Measurements from ENCODE around the gene RPH3AL. TPM values are rescaled to one million over a fixed set of nuclear protein-coding genes. Genes with fewer than 3 reads are reported as not detected.
"Not testable (repeated sequence)": the region's sequence is repeated elsewhere in the genome, so short reads cannot be mapped to it uniquely, and the experiment has no call there.

Gene RPH3AL
- total and polyA plus RNA-seq, 7 experiments from 2014 or later, result 0.84 to 19.6 (median 4.3) TPM

DNA sequence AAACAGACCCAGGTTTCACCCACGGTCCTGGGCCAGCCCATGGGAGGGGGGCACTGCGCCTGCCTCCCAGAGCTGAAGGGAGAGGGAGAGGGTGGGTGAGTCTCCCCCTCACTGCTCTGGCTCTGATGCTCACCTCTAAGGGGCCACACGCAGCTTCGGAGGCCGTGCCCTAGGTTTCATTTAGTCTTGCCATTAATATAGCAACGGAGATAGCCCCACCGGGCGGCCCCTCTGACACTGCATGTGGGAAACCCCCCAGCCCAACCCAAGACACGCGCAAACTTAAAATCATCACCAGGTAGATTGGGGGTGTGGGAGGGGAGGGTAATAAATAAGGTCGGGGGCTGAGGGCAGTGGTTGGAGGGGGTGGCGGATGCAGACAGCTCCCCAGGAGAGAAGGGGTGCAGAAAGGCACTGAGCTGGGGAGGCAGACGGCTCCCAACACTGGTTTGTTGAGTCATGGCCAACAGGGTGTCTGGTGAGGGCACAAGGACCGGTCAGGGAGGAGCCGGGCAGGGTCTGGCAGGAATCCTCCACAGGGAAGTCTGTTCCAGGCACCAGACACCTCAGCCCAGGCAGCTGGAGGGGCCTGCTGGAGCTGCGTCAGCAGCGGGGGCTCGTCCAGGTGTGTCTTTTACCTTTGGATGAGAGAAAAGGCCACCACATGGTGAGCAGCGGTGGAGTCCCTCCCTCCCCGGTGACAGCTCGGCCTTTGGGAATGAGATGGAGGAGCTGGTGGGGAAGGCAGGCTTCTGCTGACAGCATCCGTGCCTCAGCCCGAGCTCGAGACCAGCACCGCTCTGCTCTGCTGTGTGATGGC, 139.1 kb downstream of the RPH3AL start:
- no peak overlapping the region for H3K27ac ChIP-seq (ENCODE audit: low read depth, low read length)
- H3K27me3 ChIP-seq (ENCODE audit: control insufficient read depth in 2 of 2, insufficient read depth in 2 of 2, low read length in 2 of 2), result no peaks in the 10 kb centered on the region
- no peak overlapping the region for H3K4me3 ChIP-seq (ENCODE audit: low read length)
- DNase-seq (no peak), ATAC-seq (no peak)
- no peaks in the 10 kb centered on the region for H3K9me3 ChIP-seq (ENCODE audit: control insufficient read depth in 2 of 3, low read length in 3 of 3)
- no peaks in the 10 kb centered on the region for H3K36me3 ChIP-seq (ENCODE audit: control insufficient read depth in 2 of 3, insufficient read depth in 3 of 3, low read length in 3 of 3)
- Mint-ChIP-seq H3K27me3 (peaks cover 0 to 10% (median 0%) of the 10 kb centered on the region in 5 donors), H3K27ac (no peak overlapping the region), H3K36me3 (peaks cover 0 to 16% (median 12%) of the 10 kb centered on the region in 5 donors), H3K4me3 (no peak overlapping the region), H3K9me3 (peaks cover 0 to 14% (median 0%) of the 10 kb centered on the region in 11 donors), H3K4me1 (peaks cover 0 to 13% (median 0%) of the 10 kb centered on the region in 7 donors)
- ChIA-PET POLR2A (no interaction called here), CTCF (no interaction called here)
- H3K4me1 ChIP-seq (ENCODE audit: control insufficient read depth in 2 of 2, insufficient read depth in 2 of 2, low read length in 2 of 2), result no peaks in the 10 kb centered on the region
- intact Hi-C loops (cut with micrococcal nuclease), result no loop called here

DNA sequence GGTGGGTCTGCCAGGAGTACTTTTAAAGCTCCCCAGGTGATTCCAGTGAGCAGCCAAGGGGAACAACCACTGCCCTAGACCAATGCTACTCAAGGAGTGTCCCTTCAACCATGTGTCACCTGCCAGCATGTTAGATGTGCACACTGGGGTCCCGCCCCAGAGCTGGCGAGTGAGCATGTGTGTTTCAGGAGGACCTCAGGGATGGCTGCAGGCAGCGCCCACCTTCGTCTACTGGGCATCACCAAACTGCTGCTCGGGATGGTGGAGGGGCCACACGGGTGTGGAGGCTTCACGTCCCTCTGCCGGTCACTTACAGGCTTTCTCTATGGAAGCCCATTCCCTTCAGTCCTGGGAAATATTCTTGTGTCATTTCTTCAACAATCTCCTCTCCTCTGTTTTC, 142.2 kb downstream of the RPH3AL start:
- CTCF ChIA-PET, result no interaction called here
- DNase-seq (no peak), ATAC-seq (no peak)
- H3K27ac Mint-ChIP-seq, result no peak overlapping the region
- H3K4me1 Mint-ChIP-seq, result peaks cover 0 to 3% (median 0%) of the 10 kb centered on the region in 7 donors
- intact Hi-C loops (cut with micrococcal nuclease), result no loop called here
- H3K36me3 ChIP-seq (ENCODE audit: control insufficient read depth in 2 of 3, insufficient read depth in 3 of 3, low read length in 3 of 3), result no peaks in the 10 kb centered on the region
- no peaks in the 10 kb centered on the region for H3K9me3 ChIP-seq (ENCODE audit: control insufficient read depth in 2 of 3, low read length in 3 of 3)
- no peak overlapping the region for H3K4me3 ChIP-seq (ENCODE audit: low read length)
- H3K27ac ChIP-seq (ENCODE audit: low read depth, low read length), result no peak overlapping the region
- peaks cover 0 to 22% (median 4%) of the 10 kb centered on the region in 11 donors for H3K9me3 Mint-ChIP-seq
- peaks cover 0 to 24% (median 7%) of the 10 kb centered on the region in 5 donors for H3K27me3 Mint-ChIP-seq
- no peaks in the 10 kb centered on the region for H3K4me1 ChIP-seq (ENCODE audit: control insufficient read depth in 2 of 2, insufficient read depth in 2 of 2, low read length in 2 of 2)
- H3K36me3 Mint-ChIP-seq, result peaks cover 0 to 22% (median 12%) of the 10 kb centered on the region in 5 donors
- H3K27me3 ChIP-seq (ENCODE audit: control insufficient read depth in 2 of 2, insufficient read depth in 2 of 2, low read length in 2 of 2), result no peaks in the 10 kb centered on the region
- H3K4me3 Mint-ChIP-seq, result no peak overlapping the region
- POLR2A ChIA-PET, result no interaction called here

DNA sequence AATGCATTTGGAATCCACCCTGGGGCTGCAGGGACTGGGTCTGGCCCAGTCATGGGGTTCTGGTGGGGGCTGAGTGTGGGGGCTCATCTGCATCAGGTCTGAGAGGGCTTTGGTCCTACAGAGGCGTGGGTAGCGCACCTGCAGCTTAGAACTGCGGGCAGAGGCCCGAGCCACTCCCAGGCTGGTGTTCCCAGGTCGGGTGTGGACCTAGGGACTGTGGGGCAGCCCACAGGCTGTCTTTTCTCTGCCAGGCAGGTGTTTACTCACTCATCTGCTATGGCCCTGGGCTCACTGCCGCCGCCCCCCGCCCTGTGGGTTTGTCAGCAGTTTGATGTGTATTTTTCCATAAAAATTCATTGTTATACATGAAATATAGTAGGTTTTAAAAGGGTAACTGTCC, 144.2 kb downstream of the RPH3AL start:
- Histone ChIP-seq H3K27me3 (ENCODE audit: control insufficient read depth in 2 of 2, insufficient read depth in 2 of 2, low read length in 2 of 2) (no peaks in the 10 kb centered on the region), H3K4me3 (ENCODE audit: low read length) (no peak overlapping the region), H3K4me1 (ENCODE audit: control insufficient read depth in 2 of 2, insufficient read depth in 2 of 2, low read length in 2 of 2) (no peaks in the 10 kb centered on the region), H3K27ac (ENCODE audit: low read depth, low read length) (no peak overlapping the region), H3K9me3 (ENCODE audit: control insufficient read depth in 2 of 3, low read length in 3 of 3) (no peaks in the 10 kb centered on the region), H3K36me3 (ENCODE audit: control insufficient read depth in 2 of 3, insufficient read depth in 3 of 3, low read length in 3 of 3) (no peaks in the 10 kb centered on the region)
- no peak overlapping the region for H3K4me3 Mint-ChIP-seq
- ChIA-PET CTCF (no interaction called here), POLR2A (no interaction called here)
- peaks cover 0 to 22% (median 4%) of the 10 kb centered on the region in 11 donors for H3K9me3 Mint-ChIP-seq
- H3K4me1 Mint-ChIP-seq, result no peaks in the 10 kb centered on the region
- no peak overlapping the region for H3K27ac Mint-ChIP-seq
- intact Hi-C loops (cut with micrococcal nuclease), result no loop called here
- H3K27me3 Mint-ChIP-seq, result peaks cover 0 to 24% (median 7%) of the 10 kb centered on the region in 5 donors
- no peak for DNase-seq
- no peak for ATAC-seq
- peaks cover 0 to 22% (median 12%) of the 10 kb centered on the region in 5 donors for H3K36me3 Mint-ChIP-seq

DNA sequence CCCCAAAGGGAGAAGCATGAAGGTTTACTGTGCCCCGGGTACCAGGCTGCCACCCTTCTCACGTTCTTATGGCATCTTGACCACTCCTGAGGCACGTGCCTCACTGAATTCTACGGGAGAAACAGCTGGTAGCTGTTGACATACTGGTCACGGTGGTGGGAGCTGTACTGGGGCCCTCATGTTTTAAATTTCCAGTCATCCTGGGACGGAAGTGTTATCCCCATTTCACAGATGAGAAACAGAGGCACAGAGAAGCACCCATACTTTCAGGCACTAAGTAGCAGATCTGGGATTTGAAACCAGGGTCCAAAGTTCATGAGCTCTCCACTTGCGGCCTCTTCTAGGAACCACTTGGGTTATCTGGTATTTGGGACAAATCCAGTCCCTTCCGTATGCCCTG, 144.8 kb downstream of the RPH3AL start:
- intact Hi-C loops (cut with micrococcal nuclease), result no loop called here

DNA sequence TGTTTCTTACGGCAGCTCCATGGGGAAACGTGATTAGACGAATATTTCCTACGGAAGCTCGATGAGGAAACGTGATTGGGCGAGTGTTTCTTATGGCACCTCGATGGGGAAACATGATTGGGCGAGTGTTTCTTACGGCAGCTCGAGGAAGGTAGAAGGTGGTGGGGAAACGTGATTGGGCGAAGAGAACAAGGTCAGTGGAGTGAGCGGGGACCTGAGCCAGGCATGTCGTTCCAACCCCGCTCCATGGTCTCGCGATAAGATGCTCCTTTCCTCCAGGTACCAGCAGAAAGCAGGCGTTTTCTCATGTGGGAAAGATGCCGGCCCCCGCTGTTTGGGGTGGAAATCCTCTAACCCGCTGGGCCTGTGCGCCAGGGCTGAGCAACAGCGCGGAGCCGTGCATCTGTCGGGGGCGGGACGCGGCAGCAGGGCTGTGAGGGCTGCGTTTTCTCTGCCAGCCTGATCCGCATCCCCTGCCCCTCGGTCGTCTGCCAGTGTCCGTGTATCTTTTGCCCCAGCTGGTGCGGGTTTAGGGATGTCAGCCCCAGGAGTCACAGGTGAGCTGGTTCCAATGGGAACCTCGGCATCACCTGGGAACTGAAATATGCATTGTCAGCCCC, 145.6 kb downstream of the RPH3AL start:
- ChIA-PET POLR2A (interaction anchor here (0.7 kb wide), 1 partner anchor 23 kb away, joined by 7 read pairs; no protein-coding TSS in a partner anchor), CTCF (no interaction called here)
- H3K9me3 Mint-ChIP-seq, result peaks cover 0 to 22% (median 4%) of the 10 kb centered on the region in 11 donors
- peaks cover 0 to 24% (median 7%) of the 10 kb centered on the region in 5 donors for H3K27me3 Mint-ChIP-seq
- H3K27ac Mint-ChIP-seq, result no peak overlapping the region
- H3K36me3 ChIP-seq (ENCODE audit: control insufficient read depth in 2 of 3, insufficient read depth in 3 of 3, low read length in 3 of 3), result no peaks in the 10 kb centered on the region
- H3K4me3 Mint-ChIP-seq, result no peak overlapping the region
- H3K36me3 Mint-ChIP-seq, result peaks cover 0 to 17% (median 11%) of the 10 kb centered on the region in 5 donors
- H3K9me3 ChIP-seq (ENCODE audit: control insufficient read depth in 2 of 3, low read length in 3 of 3), result no peaks in the 10 kb centered on the region
- intact Hi-C loops (cut with micrococcal nuclease), result no loop called here
- no peak overlapping the region for H3K4me3 ChIP-seq (ENCODE audit: low read length)
- ATAC-seq (no peak), DNase-seq (no peak)
- no peaks in the 10 kb centered on the region for H3K4me1 Mint-ChIP-seq
- no peaks in the 10 kb centered on the region for H3K4me1 ChIP-seq (ENCODE audit: control insufficient read depth in 2 of 2, insufficient read depth in 2 of 2, low read length in 2 of 2)
- H3K27ac ChIP-seq (ENCODE audit: low read depth, low read length), result no peak overlapping the region
- H3K27me3 ChIP-seq (ENCODE audit: control insufficient read depth in 2 of 2, insufficient read depth in 2 of 2, low read length in 2 of 2), result no peaks in the 10 kb centered on the region

More for the DNA sequence above, 144.8 kb downstream of the RPH3AL start:
- Mint-ChIP-seq H3K4me3 (no peak overlapping the region), H3K27ac (no peak overlapping the region), H3K36me3 (peaks cover 0 to 22% (median 12%) of the 10 kb centered on the region in 5 donors), H3K27me3 (peaks cover 0 to 24% (median 7%) of the 10 kb centered on the region in 5 donors), H3K9me3 (peaks cover 0 to 22% (median 4%) of the 10 kb centered on the region in 11 donors), H3K4me1 (no peaks in the 10 kb centered on the region)
- no peak overlapping the region for H3K27ac ChIP-seq (ENCODE audit: low read depth, low read length)
- no peaks in the 10 kb centered on the region for H3K36me3 ChIP-seq (ENCODE audit: control insufficient read depth in 2 of 3, insufficient read depth in 3 of 3, low read length in 3 of 3)
- H3K9me3 ChIP-seq (ENCODE audit: control insufficient read depth in 2 of 3, low read length in 3 of 3), result no peaks in the 10 kb centered on the region
- no peaks in the 10 kb centered on the region for H3K27me3 ChIP-seq (ENCODE audit: control insufficient read depth in 2 of 2, insufficient read depth in 2 of 2, low read length in 2 of 2)
- POLR2A ChIA-PET, result no interaction called here
- H3K4me3 ChIP-seq (ENCODE audit: low read length), result no peak overlapping the region
- DNase-seq, result no peak
- H3K4me1 ChIP-seq (ENCODE audit: control insufficient read depth in 2 of 2, insufficient read depth in 2 of 2, low read length in 2 of 2), result no peaks in the 10 kb centered on the region
- ATAC-seq, result no peak
- CTCF ChIA-PET, result no interaction called here

DNA sequence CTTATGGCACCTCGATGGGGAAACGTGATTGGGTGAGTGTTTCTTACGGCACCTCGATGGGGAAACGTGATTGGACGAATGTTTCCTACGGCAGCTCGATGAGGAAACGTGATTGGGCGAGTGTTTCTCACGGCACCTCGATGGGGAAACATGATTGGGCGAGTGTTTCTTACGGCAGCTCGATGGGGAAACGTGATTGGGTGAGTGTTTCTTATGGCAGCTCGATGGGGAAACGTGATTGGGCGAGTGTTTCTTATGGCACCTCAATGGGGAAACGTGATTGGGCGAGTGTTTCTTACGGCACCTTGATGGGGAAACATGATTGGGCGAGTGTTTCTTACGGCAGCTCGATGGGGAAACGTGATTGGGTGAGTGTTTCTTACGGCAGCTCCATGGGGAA, 146.1 kb downstream of the RPH3AL start:
- Mint-ChIP-seq H3K27me3 (peaks cover 0 to 24% (median 7%) of the 10 kb centered on the region in 5 donors), H3K36me3 (peaks cover 0 to 11% (median 5%) of the 10 kb centered on the region in 5 donors), H3K9me3 (peaks cover 0 to 22% (median 4%) of the 10 kb centered on the region in 11 donors)
- POLR2A ChIA-PET, result interaction anchor here (0.7 kb wide), 1 partner anchor 23 kb away, joined by 7 read pairs; no protein-coding TSS in a partner anchor
- ATAC-seq; H3K4me3 Mint-ChIP-seq; H3K4me1 ChIP-seq (ENCODE audit: control insufficient read depth in 2 of 2, insufficient read depth in 2 of 2, low read length in 2 of 2); H3K4me1 Mint-ChIP-seq; CTCF ChIA-PET; H3K27ac Mint-ChIP-seq; H3K27me3 ChIP-seq (ENCODE audit: control insufficient read depth in 2 of 2, insufficient read depth in 2 of 2, low read length in 2 of 2); H3K4me3 ChIP-seq (ENCODE audit: low read length); H3K27ac ChIP-seq (ENCODE audit: low read depth, low read length); H3K36me3 ChIP-seq (ENCODE audit: control insufficient read depth in 2 of 3, insufficient read depth in 3 of 3, low read length in 3 of 3); intact Hi-C loops (cut with micrococcal nuclease); H3K9me3 ChIP-seq (ENCODE audit: control insufficient read depth in 2 of 3, low read length in 3 of 3); DNase-seq: not testable (repeated sequence)
